ENCODE results near the gene RPS15A.
"Not testable (repeated sequence)": the region's sequence is repeated elsewhere in the genome, so short reads cannot be mapped to it uniquely, and the experiment has no call there.

RPS15A gene

DNA sequence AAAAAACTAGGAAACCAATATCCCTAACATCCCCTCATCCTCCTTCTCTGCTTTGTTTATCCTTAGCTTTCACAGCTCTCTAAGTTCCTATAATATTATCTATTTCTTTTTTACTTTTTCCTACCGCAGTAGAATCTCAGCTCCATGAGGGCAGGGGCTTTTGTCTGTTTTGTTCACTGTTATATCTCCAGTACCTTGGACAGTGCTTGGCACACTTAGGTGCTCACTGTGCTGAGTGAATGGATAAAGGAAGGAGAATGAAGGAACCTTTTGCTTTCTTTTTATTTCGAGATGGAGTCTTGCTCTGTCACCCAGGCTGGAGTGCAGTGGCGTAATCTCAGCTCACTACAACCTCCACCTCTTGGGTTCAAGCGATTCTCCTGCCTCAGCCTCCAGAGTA, 51.4 kb downstream of the RPS15A start:
- not testable (repeated sequence) for DNase-seq

DNA sequence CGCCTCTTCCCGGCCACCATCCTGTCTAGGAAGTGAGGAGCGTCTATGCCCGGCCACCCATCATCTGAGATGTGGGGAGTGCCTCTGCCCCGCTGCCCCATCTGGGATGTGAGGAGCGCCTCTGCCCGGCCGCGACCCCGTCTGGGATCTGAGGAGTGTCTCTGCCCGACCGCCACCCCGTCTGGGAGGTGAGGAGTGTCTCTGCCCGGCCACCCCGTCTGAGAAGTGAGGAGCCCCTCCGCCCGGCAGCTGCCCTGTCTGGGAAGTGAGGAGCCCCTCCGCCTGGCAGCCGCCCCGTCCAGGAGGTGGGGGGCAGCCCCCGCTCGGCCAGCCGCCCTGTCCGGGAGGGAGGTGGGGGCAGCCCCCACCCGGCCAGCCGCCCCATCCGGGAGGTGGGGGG, 55.9 kb downstream of the RPS15A start:
- not testable (repeated sequence) for DNase-seq
